RCC 7860 (cell line): ENCODE measurements around the gene CR1.
A peak's percentile ranks its signal among the peaks of the same experiment; 100 is the strongest.
"Not testable (repeated sequence)": the region's sequence is repeated elsewhere in the genome, so short reads cannot be mapped to it uniquely, and the experiment has no call there.

ENCODE experiments used
- DNase-seq: peaks from one replicate; pipeline ENCODE4 v3.0.0-alpha.2; 2015; ENCODE audit warnings: low spot score
- FAIRE-seq: peaks from 2 replicates; lab custom pipeline; 2012; peaks lifted over from hg19 to GRCh38; lab: Jason Lieb, UNC

CR1 gene

GRCh38 chr1:207502726-207503125 lies 6.8 kb downstream of the CR1 start:
- FAIRE-seq, result no peak
- DNase-seq, result no peak

- no peak for DNase-seq
- FAIRE-seq, result no peak
These were observed 8.0 kb downstream of the CR1 start for GRCh38 chr1:207503950-207504349.

GRCh38 chr1:207504438-207504837 lies 8.5 kb downstream of the CR1 start:
- FAIRE-seq, result no peak
- DNase-seq, result no peak

GRCh38 chr1:207510444-207510843 lies 14.5 kb downstream of the CR1 start:
- FAIRE-seq (no peak), DNase-seq (no peak)

GRCh38 chr1:207514890-207515289 lies 18.9 kb downstream of the CR1 start:
- no peak for DNase-seq

GRCh38 chr1:207516729-207517128 lies 20.8 kb downstream of the CR1 start:
- no peak for FAIRE-seq
- no peak for DNase-seq

More at GRCh38 chr1:207514890-207515289, 18.9 kb downstream of the CR1 start:
- peak; percentile 67 for FAIRE-seq

GRCh38 chr1:207518608-207519236 lies 22.8 kb downstream of the CR1 start:
- FAIRE-seq (no peak), DNase-seq (no peak)

- FAIRE-seq, result no peak
- DNase-seq, result no peak
These were observed 23.8 kb downstream of the CR1 start for GRCh38 chr1:207519505-207520399.

- DNase-seq, FAIRE-seq: not testable (repeated sequence)
These were observed 24.7 kb downstream of the CR1 start for GRCh38 chr1:207520400-207521345.

GRCh38 chr1:207525239-207525638 lies 29.3 kb downstream of the CR1 start:
- not testable (repeated sequence) for DNase-seq, FAIRE-seq

- peak; percentile 53 for FAIRE-seq
- not testable (repeated sequence) for DNase-seq
These were observed 32.4 kb downstream of the CR1 start for GRCh38 chr1:207528401-207528800.

GRCh38 chr1:207536263-207536662 lies 40.3 kb downstream of the CR1 start:
- DNase-seq, FAIRE-seq: not testable (repeated sequence)

GRCh38 chr1:207546677-207547357 lies 50.9 kb downstream of the CR1 start:
- FAIRE-seq, DNase-seq: not testable (repeated sequence)

- not testable (repeated sequence) for FAIRE-seq
These were observed 58.9 kb downstream of the CR1 start for GRCh38 chr1:207554823-207555222.

GRCh38 chr1:207565546-207566468 lies 69.8 kb downstream of the CR1 start:
- FAIRE-seq (no peak), DNase-seq (no peak)

More at GRCh38 chr1:207554823-207555222, 58.9 kb downstream of the CR1 start:
- DNase-seq, result not testable (repeated sequence)

- FAIRE-seq, DNase-seq: not testable (repeated sequence)
These were observed 76.0 kb downstream of the CR1 start for GRCh38 chr1:207571926-207572325.

- FAIRE-seq, DNase-seq: not testable (repeated sequence)
These were observed 77.1 kb downstream of the CR1 start for GRCh38 chr1:207573074-207573473.

GRCh38 chr1:207575381-207575780 lies 79.4 kb downstream of the CR1 start:
- FAIRE-seq, result peak; percentile 59
- DNase-seq, result peak; percentile 23
